Stimulated activated CD4-positive, alpha-beta T cell treated with anti-CD3 and anti-CD28 coated beads, Interleukin-4, amount 100 ng/mL, for 48 hours (primary cell): ENCODE results near the gene FOSL2.

Experiments
- DNase-seq, 2 donors: peaks; one replicate each; pipeline ENCODE4 v3.0.0-alpha.2; 2020; ENCODE audit warnings: low read depth in 2 of 2

FOSL2 gene

DNA sequence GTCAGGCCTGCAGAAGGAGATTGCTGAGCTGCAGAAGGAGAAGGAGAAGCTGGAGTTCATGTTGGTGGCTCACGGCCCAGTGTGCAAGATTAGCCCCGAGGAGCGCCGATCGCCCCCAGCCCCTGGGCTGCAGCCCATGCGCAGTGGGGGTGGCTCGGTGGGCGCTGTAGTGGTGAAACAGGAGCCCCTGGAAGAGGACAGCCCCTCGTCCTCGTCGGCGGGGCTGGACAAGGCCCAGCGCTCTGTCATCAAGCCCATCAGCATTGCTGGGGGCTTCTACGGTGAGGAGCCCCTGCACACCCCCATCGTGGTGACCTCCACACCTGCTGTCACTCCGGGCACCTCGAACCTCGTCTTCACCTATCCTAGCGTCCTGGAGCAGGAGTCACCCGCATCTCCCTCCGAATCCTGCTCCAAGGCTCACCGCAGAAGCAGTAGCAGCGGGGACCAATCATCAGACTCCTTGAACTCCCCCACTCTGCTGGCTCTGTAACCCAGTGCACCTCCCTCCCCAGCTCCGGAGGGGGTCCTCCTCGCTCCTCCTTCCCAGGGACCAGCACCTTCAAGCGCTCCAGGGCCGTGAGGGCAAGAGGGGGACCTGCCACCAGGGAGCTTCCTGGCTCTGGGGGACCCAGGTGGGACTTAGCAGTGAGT lies 19.4 kb downstream of the FOSL2 start:
- DNase-seq: no peak

DNA sequence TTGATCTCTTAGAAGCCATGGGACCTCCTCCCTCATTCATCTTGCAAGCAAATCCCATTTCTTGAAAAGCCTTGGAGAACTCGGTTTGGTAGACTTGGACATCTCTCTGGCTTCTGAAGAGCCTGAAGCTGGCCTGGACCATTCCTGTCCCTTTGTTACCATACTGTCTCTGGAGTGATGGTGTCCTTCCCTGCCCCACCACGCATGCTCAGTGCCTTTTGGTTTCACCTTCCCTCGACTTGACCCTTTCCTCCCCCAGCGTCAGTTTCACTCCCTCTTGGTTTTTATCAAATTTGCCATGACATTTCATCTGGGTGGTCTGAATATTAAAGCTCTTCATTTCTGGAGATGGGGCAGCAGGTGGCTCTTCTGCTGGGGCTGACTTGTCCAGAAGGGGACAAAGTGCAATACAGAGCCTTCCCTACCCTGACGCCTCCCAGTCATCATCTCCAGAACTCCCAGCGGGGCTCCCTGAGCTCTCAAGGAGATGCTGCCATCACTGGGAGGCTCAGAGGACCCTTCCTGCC lies 20.0 kb downstream of the FOSL2 start:
- DNase-seq: no peak

DNA sequence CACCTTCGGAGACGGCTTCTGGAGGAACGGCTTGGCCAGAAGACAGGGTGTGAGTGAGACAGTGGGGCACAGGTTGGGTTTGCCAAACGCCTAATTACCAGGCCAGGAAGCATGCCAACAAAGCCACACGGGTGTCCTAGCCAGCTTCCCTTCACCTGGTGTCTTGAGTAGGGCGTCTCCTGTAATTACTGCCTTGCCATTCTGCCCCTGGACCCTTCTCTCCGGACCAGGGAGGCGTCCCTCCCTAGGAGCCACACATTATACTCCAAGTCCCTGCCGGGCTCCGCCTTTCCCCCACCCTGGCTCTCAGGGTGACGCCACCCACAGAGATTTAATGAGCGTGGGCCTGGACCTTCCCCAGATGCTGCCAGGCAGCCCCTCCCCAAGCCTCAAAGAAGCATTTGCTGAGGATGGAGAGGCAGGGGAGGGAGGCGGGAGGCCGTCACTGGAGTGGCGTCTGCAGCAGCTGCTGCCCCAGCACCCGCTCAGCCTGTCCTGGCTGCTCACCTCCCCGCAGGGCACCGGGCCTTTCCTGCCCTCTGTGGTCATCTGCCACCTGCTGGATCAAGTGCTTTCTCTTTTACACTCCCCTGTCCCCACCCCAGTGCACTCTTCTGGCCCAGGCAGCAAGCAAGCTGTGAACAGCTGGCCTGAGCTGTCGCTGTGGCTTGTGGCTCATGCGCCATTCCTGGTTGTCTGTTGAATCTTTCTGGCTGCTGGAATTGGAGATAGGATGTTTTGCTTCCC lies 20.7 kb downstream of the FOSL2 start:
- no peak for DNase-seq

DNA sequence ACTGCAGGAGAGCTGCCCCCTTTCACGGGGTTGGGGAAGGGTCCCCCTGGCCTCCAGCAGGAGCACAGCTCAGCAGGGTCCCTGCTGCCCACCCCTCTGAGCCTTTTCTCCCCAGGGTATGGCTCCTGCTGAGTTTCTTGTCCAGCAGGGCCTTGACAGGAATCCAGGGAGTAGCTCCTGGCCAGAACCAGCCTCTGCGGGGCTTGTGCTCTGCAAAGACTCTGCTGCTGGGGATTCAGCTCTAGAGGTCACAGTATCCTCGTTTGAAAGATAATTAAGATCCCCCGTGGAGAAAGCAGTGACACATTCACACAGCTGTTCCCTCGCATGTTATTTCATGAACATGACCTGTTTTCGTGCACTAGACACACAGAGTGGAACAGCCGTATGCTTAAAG lies 21.2 kb downstream of the FOSL2 start:
- no peak for DNase-seq

DNA sequence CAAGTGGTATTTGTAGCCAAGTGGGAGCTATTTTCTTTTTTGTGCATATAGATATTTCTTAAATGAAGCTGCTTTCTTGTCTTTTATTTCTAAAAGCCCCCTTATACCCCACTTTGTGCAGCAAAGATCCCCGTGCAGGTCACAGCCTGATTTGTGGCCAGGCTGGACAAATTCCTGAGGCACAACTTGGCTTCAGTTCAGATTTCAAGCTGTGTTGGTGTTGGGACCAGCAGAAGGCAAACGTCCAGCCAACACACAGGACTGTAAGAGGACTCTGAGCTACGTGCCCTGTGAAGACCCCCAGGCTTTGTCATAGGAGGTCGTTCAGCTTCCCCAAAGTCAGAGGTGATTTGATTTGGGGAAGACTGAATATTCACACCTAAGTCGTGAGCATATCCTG lies 21.9 kb downstream of the FOSL2 start:
- no peak for DNase-seq

DNA sequence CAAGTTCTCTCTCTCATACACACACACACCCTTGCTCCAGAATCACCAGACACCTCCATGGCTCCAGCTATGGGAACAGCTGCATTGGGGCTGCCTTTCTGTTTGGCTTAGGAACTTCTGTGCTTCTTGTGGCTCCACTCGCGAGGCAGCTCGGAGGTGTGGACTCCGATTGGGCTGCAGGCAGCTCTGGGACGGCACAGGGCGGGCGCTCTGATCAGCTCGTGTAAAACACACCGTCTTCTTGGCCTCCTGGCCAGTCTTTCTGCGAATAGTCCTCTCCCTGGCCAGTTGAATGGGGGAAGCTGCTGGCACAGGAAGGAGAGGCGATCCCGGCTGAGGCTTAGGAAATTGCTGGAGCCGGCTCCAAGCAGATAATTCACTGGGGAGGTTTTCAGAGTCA lies 22.4 kb downstream of the FOSL2 start:
- no peak for DNase-seq

DNA sequence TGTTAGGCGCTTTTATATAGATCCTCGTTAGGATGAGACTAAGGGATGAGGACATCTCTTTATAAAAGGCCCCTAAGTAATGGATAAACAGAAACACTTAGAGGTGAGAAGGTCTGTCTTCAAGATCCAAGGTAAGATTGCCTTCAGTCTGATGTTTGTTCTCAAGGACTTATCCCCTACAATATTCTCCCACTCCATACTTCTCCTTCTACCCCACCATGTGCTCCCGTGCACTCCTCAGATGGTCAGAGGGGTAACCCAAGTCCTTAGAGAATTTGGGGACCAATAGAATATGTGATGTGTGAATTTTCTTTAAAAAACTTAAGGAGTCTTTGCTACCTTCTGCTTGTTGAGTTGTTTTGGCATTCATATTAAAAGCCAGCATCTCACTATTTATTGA lies 23.1 kb downstream of the FOSL2 start:
- DNase-seq: no peak

DNA sequence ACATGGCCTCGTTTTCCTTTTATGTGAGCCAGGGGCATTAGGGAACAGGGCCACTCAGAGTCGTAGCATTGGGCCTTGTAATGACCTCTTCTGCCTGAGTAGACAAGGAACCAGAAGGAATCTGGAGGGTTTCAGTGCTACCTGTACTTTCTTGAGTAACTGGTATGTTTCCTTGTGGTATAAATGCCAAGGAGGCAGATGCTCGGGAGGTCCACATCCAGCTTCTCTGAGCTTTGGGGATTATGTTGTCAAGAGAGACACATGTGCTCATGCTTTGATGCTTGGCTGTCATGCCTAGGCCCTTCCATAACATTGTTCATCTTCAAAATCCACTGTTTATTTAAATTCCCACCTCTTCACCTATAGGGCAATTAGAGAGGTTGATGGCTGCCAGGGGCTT lies 26.3 kb downstream of the FOSL2 start:
- DNase-seq: no peak

DNA sequence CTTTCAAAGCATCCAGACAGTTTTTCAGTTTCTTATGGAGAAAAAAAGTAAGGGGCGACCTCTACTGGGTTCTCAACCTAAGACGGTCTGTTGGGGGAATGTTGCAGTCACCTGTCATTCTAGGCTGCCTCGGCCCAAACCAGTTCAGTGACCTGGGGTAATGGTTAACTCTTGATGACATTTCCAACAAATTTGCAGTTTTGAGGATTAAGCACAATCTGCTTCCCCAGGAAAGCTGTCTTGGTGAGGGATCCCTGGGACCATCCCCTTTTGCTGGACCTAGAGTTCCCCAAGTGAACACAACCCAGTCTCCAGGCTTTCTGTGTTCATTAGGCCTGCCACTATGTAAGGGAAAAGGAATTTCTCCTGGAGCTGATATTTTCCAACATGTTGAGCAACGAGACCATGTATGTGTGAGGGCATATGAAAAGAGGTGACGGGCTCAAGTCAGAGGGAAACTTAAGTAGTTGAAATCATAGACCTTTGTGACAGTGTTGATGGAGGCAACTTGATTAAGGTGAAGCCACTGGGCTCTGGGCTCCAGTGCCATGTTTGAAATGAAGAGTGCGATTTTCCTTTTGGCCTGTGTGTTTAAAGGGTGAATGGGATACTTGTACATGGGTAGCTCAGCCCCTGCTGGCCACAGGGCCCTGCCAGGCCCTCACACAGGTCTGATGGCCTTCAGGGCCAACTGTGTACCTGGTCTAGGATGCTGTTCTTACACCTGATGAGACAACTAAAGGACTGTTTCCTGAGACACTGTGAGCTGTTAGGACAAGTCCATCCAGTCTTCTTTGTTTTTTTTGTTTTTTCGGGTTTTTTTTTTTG lies 27.0 kb downstream of the FOSL2 start:
- no peak for DNase-seq

DNA sequence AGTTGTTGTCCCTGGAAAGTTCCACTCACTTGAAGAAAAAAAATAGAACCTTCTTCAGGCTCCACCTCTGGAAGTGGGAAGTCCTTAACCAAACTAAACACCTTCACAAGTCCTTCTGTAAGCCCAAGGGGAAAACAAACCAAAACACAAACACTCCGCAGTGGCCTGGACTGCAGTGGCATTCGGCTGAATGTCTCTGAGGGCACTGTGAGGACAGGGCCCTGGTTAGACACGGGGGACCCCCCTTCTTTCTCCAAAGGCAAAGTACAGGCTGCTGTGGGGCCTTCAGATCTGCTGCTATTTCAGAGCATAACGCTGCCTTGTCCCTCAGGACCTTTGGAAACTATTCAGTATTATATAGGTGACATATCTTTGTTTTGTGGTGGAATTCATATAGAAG lies 28.1 kb downstream of the FOSL2 start:
- DNase-seq: no peak

DNA sequence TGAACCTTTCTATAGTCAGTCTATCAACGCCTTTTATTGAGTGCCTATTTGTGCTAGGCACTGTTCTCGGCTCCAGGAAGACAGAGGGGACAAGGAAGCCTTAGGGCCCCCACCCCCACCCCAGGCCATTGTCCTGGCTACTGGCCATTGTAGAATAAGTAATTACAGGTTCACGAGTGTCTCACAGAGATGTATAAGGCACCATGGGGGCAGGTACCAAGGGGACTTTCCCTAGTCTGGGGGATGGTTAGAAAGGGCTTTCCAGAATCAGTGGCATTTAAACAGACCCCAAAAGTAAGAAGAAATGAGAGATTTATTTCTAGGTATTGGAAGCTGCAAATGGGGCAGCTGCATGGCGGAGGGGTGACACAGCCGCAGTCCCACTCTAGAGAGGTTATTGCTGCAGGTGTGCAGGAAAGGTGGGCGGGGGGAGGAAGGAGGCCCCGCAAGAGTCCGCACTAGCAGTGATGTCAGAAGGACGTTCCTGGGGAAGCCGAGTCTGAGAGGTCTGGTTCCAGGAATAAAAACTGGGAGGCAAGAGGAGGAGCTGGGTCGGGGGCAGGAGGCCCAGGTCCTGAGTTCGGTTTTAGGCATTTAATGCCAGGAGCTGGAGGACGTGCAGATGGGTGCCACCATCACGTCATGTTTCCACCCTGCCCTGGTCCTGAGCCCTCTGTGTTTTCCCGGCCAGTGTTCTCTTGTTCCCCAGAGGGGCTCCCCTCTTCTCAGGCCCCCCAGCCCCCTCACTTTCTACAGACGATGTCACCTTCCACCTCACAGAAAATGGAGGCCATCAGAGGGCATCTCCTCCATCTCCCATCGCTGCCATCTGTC lies 30.5 kb downstream of the FOSL2 start:
- DNase-seq: no peak

DNA sequence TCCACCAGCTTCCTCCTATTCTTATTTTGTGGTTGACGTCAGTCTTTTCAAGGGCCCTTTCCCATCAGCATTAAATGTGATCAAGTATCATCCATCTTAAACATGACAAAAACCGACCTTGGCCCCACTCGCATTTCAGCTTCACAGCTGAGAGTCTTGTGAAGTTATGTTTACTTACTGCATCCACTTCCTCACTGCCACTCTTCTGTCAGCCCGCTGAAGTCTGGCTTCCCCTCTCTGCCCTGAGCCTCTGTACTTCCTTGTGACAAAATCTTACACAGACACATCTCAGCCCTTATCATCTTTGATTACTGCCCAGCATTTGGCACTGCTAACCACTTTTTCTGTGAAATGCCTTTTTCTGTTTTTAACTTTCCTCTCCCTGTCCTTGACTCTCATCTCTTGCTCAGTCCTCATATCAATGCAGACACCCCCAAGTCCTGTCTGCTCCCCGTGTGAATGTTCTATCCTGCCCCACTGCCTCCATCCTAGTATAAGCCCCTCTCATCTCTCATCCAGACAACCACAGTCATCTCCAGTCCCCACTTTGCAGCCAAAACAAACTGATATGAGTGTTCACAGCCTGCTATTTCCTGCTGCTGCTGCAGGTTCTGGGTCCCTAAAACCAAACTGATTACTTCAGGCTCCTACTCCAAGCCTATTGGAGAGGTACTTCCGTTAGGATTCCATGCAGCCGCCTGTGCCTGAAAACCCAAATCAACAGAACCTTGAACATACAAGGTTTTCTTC lies 31.4 kb downstream of the FOSL2 start:
- no peak for DNase-seq

DNA sequence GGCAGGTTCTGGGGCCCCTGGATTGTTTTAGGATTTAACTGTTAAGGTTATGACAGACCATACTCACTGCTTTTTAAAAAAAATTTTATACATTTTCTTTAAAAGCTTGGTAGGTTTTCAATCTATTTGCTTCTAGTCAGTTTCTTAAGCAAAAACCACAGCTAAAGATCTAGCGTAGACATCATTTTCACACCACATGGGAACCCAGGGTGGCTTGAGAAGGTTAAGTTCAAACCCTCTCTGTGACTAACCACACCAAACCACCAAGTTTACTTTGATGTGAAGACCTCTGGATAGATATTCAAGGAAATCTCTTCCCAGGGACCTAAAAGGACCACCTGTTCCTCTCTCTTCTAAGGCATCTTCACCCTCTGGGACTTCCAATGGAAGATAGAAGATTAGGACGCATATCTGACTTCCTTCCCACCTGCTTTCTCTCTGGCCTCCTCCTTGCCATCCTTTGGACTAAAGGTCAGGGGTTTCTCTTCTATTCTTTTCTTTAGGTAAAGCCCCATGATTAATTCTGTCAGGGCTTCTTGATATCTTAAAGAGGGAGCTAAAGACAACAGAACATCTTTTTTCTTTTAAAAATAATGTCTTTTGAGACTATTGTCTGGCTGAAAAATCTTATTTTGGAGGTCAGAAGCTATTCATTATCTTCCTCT lies 32.3 kb downstream of the FOSL2 start:
- DNase-seq: no peak

DNA sequence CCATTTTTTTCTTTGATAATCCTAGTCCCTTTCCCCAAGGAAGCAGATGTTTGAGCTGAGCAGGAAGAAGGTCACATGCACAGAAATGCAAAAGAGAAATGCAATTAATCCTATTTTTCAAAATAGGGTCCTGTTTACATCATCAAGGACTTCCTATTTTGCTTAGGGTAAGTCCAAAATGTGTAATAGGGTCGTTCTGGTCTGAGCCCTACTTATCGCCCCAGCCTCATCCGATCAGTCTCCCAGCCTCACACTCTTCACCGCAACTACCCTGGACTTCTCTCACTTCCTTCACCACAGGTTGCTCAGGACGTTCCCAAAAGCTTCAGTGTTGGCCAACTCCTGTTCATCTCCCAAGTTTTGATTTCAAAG lies 32.8 kb downstream of the FOSL2 start:
- no peak for DNase-seq

DNA sequence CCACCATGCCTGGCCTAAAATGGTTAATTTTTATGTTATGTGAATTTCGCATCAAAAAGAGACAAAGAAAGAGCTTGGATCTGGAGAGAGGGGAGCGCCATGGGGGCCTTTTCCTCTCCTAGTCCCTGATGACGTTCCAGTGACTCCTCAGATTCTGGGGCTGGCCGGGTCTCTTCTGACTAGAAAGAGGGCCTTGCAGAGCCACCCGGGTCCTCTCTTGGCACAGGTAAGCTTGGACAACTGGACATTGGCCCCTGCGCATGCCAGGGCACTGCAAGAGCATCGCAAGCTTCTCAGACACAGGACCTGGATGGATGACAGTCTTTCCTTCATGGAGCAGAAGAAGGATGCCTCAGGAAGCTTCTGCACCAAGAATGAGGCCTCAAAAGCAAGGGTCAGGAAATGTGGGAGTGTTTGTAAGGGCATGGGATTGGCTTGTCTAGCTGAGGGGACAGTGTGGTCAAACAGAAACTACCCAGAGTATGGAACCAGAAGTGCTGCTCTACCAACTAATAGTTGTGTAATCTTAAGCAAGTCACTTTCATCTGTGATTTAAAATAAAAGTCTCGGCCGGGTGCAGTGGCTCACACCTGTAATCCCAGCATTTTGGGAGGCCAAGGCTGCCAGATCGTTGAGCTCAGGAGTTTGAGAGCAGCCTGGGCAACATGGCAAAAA lies 35.2 kb downstream of the FOSL2 start:
- DNase-seq: no peak

DNA sequence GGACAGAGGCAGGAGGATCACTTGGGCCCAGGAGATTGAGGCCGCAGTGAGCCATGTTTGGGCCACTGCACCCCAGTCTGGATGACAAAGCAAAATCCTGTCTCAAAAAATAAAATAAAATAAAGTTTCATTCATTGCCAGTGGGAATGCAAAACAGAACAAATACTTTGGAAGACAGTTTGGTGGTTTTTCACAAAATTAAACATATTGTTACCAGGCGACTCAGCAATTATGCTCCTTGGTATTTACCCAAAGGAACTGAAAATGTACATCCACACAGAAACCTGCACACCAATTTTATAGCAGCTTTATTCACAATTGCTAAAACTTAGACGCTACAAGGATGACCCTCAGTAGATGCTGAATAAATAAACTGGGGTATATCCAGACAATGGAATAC lies 35.8 kb downstream of the FOSL2 start:
- DNase-seq: no peak

DNA sequence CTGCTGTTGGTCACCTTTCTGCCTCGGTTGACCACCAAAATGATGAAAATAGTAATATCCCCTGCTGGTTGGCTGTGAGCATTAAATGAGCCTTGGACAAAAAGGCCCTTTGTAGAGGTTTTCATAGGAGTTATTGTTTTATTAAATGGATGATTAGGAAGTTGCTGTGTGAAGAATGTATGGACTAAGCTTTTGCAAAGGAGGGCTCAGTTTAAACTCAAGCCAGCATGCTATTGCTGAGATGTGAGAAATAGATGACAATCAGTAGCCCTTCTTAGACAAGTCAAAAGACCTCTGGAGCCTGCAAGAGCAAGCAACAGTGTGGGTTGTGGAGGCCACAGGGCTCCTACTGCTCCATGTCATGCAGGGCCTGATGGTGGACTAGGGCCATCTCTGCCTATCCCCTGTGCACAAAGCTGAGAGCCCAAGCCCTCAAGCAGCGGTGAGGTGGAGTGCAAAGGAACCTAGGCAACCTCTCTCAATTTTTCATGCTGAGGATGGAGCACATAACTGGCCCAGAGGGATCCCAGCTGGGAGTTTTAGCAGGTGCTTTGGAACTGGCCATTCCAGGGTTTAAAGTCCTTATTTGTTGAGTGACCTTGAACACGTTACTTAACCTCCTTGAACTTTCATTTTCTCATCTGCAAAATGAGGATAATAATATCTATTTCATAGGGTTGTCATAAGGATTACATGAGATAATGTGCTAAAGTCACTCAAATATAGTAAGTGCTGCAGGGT lies 37.1 kb downstream of the FOSL2 start:
- DNase-seq: no peak

DNA sequence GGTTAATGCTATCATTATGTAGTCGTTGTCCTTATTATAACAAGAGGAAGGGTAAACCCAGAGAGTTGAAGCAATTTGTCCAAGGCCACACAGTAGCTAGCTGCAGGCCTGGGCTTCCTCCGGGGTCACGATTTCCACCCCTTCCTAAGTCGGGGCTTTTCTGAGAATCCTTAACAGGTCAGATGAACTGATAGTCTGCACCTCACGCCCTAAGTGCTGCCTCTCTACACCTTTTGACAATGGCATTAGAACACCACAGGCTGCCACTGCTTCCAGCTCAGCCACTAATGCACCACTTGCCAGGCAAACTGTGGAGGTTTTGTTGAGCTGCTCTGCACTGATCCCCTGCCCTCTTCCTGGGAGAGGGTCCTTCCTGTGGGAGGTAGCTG lies 37.7 kb downstream of the FOSL2 start:
- DNase-seq: no peak

DNA sequence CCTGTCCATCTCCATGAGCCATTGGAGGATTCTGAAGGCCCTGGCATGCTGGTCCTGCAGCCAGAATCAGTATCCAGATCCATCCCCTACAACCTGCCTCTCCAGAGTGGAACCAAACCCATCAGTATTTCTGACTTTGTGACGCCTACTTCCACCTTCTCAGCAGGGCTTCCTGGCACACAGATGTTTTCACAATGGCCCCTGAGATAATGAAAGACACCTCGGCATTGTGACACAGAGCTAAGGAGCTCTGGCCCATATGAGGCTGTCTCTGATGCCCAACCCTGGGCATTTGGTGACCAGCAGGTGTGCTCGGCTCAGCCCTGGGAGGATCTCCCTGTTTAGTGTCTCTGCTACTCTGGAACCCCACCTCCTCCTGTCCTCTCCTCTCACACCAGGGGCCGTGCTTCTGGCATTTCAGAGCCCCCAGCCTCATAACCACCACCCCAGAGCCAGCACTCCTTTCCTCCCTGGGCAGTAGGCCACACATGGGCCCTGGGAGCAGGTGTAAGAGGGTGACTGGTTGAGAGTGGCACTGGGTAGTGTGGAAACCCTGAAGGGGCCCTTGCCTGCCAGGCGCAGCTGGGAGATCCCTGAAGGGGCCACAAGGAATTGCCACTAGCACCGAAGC lies 38.2 kb downstream of the FOSL2 start:
- DNase-seq: no peak
